ENCODE data around the gene MCM5. TPM values are rescaled to one million over a fixed set of nuclear protein-coding genes. Genes with fewer than 3 reads are reported as not detected.

Gene MCM5
- total RNA-seq, 1 experiment from 2014 or later, result 274 TPM

DNA sequence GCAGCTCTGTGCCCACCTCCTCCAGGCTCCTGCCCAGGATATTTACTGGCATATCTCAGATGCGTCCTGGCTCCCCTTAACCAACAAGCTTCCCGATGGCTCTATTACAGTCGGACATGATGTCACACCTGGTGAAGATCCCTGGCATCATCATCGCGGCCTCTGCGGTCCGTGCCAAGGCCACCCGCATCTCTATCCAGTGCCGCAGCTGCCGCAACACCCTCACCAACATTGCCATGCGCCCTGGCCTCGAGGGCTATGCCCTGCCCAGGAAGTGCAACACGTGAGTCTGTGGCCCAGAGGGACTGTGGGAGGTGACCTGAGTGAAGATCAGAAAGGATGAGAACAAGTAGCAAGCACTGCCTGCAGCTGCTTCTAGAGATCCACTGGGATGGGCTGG is 6.5 kb downstream of the MCM5 start:
- WGBS (ENCODE audit: extremely low coverage, insufficient read length, low lambda C conversion rate), result no CpG with 5 or more reads among the region's 13 CpGs
- Histone ChIP-seq H3K23me2 (ENCODE audit: insufficient read length, low read depth, low read length, poor library complexity, severe bottlenecking) (no peaks in the 10 kb centered on the region), H3K79me1 (ENCODE audit: insufficient read depth, low read depth, low read length, poor library complexity, severe bottlenecking) (peaks cover 8% of the 10 kb centered on the region)

More for the DNA sequence above, 6.5 kb downstream of the MCM5 start:
- Histone ChIP-seq H2BK5ac (ENCODE audit: insufficient read length, low read length) (no peak overlapping the region), H4K5ac (ENCODE audit: insufficient read length, low read depth, low read length) (no peak overlapping the region), H3K9ac (ENCODE audit: extremely low read depth, insufficient read length, low read length) (no peak overlapping the region), H3K4me2 (ENCODE audit: insufficient read depth, insufficient read length, low read length) (no peak overlapping the region), H2BK120ac (ENCODE audit: low read depth, low read length, poor library complexity, severe bottlenecking) (no peak overlapping the region), H3T11ph (ENCODE audit: low read length) (no peak overlapping the region), H3K4me1 (ENCODE audit: insufficient read depth, low read length) (no peaks in the 10 kb centered on the region; the same call in 1 of the 2 replicates), H2AK5ac (ENCODE audit: insufficient read length, low read length) (no peak overlapping the region), H2BK15ac (ENCODE audit: low read depth, low read length) (no peak overlapping the region), H3K56ac (ENCODE audit: insufficient read length, low read depth, low read length) (no peak overlapping the region), H2BK20ac (ENCODE audit: low read depth, low read length, poor library complexity, severe bottlenecking) (no peak overlapping the region), H4K8ac (replicated peaks; ENCODE audit: insufficient read length, low read depth, low read length) (no peak overlapping the region), H3K79me2 (ENCODE audit: insufficient read depth, low read length) (peaks cover 4% of the 10 kb centered on the region; the same call in 1 of the 2 replicates), H3K18ac (ENCODE audit: insufficient read length, low read depth, low read length) (no peak overlapping the region), H2AFZ (ENCODE audit: low read length) (no peak overlapping the region), H3K27ac (ENCODE audit: insufficient read length, low read depth, low read length) (no peak overlapping the region), H2BK12ac (ENCODE audit: insufficient read length, low read depth, low read length) (no peak overlapping the region), H4K20me1 (ENCODE audit: control insufficient read depth, insufficient read depth, insufficient read length) (no peaks in the 10 kb centered on the region), H3K14ac (ENCODE audit: insufficient read depth, low read length) (no peak overlapping the region), H3K27me3 (ENCODE audit: insufficient read depth, low read length) (no peaks in the 10 kb centered on the region), H3K9me3 (ENCODE audit: control insufficient read depth, low read depth, low read length) (no peaks in the 10 kb centered on the region), H3K4ac (ENCODE audit: low read depth, low read length) (no peak overlapping the region), H4K91ac (ENCODE audit: insufficient read length, low read depth, low read length) (no peak overlapping the region), H3K23ac (ENCODE audit: insufficient read length, low read depth, low read length) (no peak overlapping the region)
- no peaks in the 10 kb centered on the region for H3K27me3 Mint-ChIP-seq (ENCODE audit: low read depth)
- no peak for TF ChIP-seq CTCF (conservative IDR thresholded peaks at IDR 0.05)
- H3K9me3 Mint-ChIP-seq, result no peaks in the 10 kb centered on the region
- H3K36me3 Mint-ChIP-seq (ENCODE audit: insufficient read depth in 1 of 3, low read depth in 3 of 3), result peaks cover 75 to 96% (median 95%) of the 10 kb centered on the region in 3 experiments
- no peak overlapping the region for H3K4me3 Mint-ChIP-seq
- H3K27ac Mint-ChIP-seq, result peak overlapping the region in 1 of 3 experiments; percentile 44; a peak in 3 of 7 replicates
- DNase-seq, result no peak
- peaks cover 23 to 24% of the 10 kb centered on the region in 2 experiments for H3K4me1 Mint-ChIP-seq
